ENCODE data around the gene KRCC1.
"Not testable (repeated sequence)": the region's sequence is repeated elsewhere in the genome, so short reads cannot be mapped to it uniquely, and the experiment has no call there.

KRCC1 gene

DNA sequence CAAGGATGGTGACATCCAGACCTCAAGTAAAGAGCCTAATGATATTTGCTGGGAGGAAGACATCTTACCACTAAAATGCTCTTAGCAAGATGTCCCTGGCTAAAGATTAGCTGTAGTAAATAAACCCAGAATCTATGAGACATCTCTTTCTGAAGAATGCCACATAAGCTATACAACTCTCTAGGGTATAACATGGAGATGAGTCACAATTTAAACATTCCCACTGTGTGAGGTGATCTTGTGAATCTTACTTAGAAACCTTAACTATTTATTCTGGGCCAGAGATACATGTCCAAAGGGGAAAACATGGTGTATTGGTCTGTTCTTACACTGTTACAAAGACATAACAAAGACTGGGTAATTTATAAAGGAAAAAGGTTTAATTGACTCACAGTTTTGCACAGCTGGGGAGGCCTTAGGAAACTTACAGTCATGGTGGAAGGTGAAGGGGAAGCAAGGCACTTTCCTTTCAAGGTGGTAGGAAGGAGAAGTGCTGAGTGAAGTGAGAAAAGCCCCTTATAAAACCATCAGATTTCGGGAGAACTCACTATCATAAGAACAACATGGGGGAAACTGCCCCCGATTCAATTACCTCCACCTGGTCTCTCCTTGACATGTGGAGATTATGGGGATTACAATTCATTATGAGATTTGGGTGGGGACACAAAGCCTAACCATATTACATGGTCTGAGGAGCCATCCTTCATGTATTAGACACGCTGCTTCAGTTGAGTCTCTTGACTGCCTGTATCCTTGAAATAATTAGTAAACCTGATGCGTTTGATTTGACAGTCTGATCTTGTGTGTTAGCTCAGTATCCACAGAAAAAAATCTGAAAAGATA, 17.1 kb downstream of the KRCC1 start:
- no peak for DNase-seq (ENCODE audit: low read depth)

- no peak for DNase-seq (ENCODE audit: low read depth)
Observed at GRCh38 chr2:88036606-88037005, 19.0 kb downstream of the KRCC1 start.

DNA sequence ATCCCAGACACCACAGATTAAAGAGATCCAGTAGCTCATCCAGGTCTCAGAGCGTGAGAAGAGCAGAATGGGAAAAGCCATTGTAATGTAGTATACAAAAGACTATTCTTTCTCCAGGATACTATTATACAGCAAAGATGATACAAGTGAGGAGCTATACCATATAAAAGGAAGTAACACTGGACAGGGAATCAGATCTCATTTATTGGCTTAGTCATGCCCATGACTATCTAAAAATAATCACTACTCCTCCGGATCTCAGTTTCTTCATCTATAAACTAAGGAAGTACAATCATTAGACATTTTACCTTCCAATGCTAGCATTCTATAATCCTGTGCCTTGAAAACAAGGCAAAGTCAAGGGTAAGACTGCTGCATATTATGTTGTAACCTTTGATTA, 19.4 kb downstream of the KRCC1 start:
- no peak for DNase-seq (ENCODE audit: low read depth)

DNA sequence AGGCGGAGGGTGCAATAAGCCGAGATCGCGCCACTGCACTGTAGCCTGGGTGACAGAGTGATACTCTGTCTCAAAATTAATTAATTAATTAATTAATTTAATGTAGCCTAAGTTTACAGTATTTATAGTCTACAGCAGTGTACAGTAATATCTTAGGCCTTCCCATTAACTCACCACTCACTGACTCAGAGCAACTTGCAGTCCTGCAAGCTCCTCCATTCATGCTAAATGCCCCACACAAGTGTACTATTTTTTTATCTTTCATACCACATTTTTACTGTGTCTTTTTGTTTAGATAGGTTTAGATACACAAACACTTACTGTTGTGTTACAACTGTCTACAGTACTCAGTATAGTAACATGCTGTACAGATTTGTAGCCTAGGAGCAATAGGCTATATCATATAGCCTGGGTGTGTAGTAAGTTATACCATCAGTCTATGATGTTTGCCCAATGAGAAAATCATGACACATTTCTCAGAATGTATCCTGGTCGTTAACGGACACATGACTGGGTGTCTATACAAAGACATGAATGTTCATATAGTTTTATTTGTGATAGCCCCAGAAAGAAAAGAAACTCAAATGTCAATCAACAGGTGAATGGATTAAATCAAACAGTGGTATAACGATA, 23.4 kb downstream of the KRCC1 start:
- DNase-seq (ENCODE audit: low read depth), result no peak

DNA sequence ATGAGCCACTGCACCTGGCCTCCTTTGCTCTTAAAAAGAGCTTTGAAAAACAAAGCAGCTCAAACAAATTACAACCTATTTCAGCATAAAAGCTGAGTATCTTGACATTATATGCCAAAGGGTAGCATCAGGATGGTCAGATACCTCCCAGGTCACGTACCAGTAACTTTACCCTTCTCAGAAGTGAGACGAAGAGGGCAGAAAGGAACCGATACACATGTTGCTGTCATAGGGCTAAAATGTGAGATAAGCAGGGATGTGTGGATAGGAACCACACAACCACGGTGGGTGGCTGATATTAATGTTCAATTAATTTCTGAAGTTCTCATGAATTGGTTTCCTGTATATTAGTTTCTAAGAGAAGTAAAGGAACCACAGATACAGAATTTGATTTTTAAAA, 26.7 kb downstream of the KRCC1 start:
- DNase-seq (ENCODE audit: low read depth), result no peak

GRCh38 chr2:88027697-88028389, 27.7 kb downstream of the KRCC1 start:
- DNase-seq (ENCODE audit: low read depth), result no peak

- no peak for DNase-seq (ENCODE audit: low read depth)
Observed at GRCh38 chr2:88024509-88024908, 31.1 kb downstream of the KRCC1 start.

DNA sequence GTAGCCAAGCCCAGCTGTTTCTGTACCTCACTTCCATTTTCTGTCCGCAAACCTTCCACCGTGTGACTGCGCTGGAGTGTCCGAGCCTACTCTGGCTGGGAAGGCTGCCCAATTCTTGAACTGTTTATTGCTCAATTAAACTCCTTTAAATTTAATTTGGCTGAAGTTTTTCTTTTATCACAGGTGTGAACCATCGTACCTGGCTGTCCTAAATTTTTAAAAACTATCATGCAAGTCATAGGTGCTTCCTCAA, 33.0 kb downstream of the KRCC1 start:
- DNase-seq (ENCODE audit: low read depth), result no peak

GRCh38 chr2:88019985-88020384, 35.6 kb downstream of the KRCC1 start:
- DNase-seq (ENCODE audit: low read depth), result no peak

DNA sequence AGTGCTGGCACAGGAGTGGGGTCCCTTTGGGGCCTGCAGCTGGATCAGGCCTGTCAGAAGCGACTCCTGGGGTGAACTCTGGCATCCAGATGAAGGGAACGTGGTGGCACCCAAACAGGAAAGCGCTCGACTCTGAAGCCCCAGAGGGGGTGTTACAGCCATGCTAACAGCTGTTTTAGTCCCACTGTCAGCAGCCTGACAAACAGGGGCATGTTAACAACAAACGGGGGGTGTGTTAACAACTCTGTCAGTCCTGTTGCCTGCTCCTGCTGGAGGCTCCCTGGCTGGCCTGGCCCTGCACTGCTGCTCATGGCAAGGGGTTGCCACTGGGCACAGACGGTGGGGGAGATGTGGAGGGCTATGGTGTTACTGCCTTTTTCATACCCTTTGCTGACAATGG, 36.7 kb downstream of the KRCC1 start:
- DNase-seq (ENCODE audit: low read depth), result no peak

DNA sequence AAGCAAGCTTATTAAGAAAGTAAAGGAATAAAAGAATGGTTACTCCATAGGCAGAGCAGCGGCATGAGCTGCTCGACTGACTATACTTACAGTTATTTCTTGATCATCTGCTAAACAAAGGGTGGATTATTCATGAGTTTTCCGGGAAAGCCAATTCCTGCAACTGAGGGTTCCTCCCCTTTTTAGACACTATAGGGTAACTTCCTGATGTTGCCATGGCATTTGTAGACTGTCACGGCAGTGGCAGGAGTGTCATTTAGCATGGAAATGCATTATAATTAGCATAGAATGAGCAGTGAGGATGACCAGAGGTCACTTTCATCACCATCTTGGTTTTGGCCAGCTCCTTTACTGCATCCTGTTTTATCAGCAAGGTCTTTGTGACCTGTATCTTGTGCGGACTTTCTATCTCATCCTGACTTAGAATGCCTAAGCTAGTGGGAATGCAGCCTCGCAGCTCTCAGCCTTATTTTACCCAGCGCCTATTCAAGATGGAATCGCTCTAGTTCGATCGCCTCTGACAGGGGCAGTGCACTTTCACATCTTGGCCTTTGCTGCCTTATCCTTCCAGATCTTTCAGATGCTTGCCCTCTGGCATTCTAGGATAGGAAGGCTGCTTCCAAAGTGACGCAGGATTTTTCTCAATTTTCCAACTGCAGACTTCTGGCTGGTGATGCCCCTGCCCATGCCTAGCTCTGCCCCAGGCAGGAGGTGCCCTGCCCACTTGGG, 37.3 kb downstream of the KRCC1 start:
- DNase-seq (ENCODE audit: low read depth), result not testable (repeated sequence)

- not testable (repeated sequence) for DNase-seq (ENCODE audit: low read depth)
Observed at GRCh38 chr2:88017780-88018038, 37.9 kb downstream of the KRCC1 start.

GRCh38 chr2:88016960-88017779, 38.4 kb downstream of the KRCC1 start:
- DNase-seq (ENCODE audit: low read depth), result no peak

- peak; percentile 61 for DNase-seq (ENCODE audit: low read depth)
Observed at GRCh38 chr2:88016086-88016959, 39.3 kb downstream of the KRCC1 start, which contains the start of gene RNU2-63P. TSS of gene RNU2-63P (minus strand) at chr2:88016547.

DNA sequence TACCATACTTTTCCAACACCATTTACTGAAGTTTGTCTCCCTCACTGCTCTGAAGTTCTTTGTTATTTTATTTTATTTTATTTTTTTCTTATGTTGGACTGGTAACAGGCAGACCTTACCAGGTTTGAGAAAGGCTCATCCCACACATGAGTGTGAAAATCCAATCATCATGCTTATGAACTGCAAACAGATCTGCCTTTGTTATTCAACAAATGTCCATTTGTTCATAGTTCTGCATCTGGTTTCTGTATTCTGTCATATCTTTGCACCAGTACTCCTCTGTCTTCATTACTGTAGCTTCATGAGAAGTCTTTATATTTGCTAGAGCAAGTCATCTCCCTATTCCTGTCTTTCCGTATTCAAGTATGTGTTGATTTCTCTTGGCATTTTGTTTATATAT, 44.6 kb downstream of the KRCC1 start:
- no peak for DNase-seq (ENCODE audit: low read depth)

DNA sequence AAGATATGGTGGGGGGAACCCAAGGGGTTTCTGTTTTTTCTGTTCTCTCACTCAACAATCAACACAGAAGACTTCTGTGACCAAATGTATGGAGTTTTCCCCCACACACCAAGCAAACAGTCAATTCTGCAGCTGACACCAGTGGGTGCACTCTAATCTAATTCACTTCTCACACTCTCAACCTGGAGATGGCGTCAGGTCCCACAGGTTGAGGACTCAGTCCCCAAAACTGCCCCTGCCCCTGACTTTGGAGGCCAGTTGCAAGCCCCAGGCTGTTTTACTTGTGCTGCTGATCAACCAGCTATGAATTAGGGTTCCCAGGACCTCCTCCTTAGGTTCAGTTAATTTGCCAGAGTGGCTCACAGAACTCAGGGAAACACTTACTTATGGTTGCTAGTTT, 45.4 kb downstream of the KRCC1 start:
- no peak for DNase-seq (ENCODE audit: low read depth)

GRCh38 chr2:88006912-88007439, 48.6 kb downstream of the KRCC1 start:
- DNase-seq (ENCODE audit: low read depth), result no peak

DNA sequence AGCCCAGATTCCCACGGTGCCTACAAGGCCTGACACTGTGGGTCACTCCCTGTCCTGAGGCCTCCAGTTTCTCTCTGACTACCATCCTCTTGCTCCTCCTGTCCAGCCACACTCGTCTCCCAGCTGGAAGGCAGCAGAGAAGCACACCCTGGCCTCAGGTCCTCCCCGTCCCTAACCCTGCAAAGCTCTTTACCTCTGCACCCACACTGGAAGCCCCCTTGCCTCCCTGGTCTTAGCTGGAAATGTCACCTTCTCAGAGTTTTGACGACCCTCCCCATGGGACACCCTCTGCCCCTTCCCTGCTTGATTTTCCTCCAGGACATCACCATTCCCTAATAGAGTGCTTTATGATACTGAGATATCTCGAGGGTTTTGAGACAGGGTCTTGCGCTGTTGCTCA, 49.8 kb downstream of the KRCC1 start:
- no peak for DNase-seq (ENCODE audit: low read depth)

DNA sequence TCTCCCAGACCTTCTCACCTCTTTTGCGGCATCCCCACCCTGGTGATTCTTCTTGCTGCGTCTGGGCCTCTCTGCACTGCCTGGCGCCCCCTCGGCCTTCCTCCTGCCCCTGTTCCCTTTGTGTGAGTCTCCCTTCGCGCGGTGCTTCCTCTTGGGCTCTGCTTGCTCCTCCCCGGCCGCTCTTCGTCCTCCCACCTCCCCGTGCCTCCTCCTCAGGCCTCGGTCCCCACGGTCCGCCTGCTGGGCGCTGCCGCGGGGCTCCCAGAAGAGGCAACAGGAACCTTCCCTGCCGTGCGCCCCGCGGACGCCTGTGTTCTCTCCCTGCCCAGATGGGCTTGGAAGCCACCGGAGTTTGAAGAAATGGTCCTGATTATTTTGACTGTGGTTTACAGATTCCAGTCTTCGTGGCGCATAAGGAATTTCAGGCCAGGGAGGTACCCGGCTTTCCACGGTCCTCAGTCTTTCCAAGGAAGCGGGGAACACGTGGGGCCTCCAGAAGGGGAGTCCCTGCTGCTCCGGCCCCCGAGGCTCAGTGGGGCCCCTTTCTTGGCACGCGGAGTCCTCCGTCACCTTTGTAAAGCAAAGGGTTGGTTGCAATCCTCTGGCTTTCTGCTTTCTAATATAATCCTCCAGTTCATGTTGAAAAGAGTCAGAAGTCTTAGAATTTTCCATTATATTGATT, 52.4 kb downstream of the KRCC1 start:
- DNase-seq (ENCODE audit: low read depth), result no peak

- DNase-seq (ENCODE audit: low read depth), result no peak
Observed at GRCh38 chr2:88002359-88002707, 53.2 kb downstream of the KRCC1 start.
